HL-60 (cell line): ENCODE results near the gene UGGT2.

Source experiments
- DNase-seq, 2 experiments: peaks; one replicate each; pipeline ENCODE4 v3.0.0-alpha.2; 2010 to 2020; ENCODE audit warnings: low read depth in 1 of 2, low spot score in 1 of 2
- H3K27ac ChIP-seq: fragments of 250-450 bp; sonication (Bioruptor Pico); replicated peaks from 2 replicates; pipeline ENCODE4 v1.5.1; 2020; ENCODE audit warnings: mild to moderate bottlenecking, moderate library complexity
- H3K27me3 ChIP-seq: fragments of 250-450 bp; sonication (Bioruptor Pico); 2 replicates; pipeline ENCODE4 v1.5.1; 2021; ENCODE audit warnings: mild to moderate bottlenecking, moderate library complexity; ENCODE audit not compliant: insufficient read depth, poor library complexity, severe bottlenecking
- H3K4me3 ChIP-seq: replicated peaks from 2 replicates; pipeline ENCODE4 v1.5.1; 2011; ENCODE audit warnings: mild to moderate bottlenecking, control low read depth, low read length; ENCODE audit not compliant: insufficient read depth
- GABPA ChIP-seq: IDR thresholded peaks from 2 replicates; pipeline ENCODE4 v1.6.1; 2012; ENCODE audit warnings: low read depth
- POLR2AphosphoS5 ChIP-seq: IDR thresholded peaks from 2 replicates; pipeline ENCODE4 v1.6.1; 2012; ENCODE audit warnings: low read depth
- SPI1 ChIP-seq: IDR thresholded peaks from 2 replicates; pipeline ENCODE4 v1.6.1; 2012; ENCODE audit warnings: low read depth, mild to moderate bottlenecking, borderline replicate concordance
- TF ChIP-seq, protein P1 (sequence below): IDR thresholded peaks from 2 replicates; pipeline ENCODE4 v1.6.1; 2012; ENCODE audit warnings: low read depth; ENCODE audit not compliant: insufficient replicate concordance
- TF ChIP-seq, protein P2 (sequence below): IDR thresholded peaks from one replicate; pipeline ENCODE4 v1.5.1; 2011; ENCODE audit warnings: low read length, control low read depth, inconsistent platforms; ENCODE audit not compliant: insufficient read depth

Gene UGGT2

DNA sequence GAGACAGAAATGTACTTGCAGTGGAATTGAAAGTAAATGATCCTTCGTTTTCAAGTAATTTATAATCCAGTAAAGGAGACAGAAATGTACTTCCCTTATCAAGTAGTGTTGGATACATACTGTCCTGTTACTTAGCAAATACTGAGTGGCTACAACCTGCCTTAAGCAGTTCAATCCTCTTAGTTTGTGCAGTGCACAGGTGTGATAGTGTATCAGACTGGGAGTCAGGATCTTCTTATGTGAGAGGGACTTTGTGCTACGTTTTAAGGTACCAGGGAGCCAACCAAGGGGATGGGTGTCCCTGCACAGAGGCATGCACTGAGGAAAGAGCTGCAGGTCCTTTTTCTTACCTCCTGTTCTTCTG, 265.1 kb downstream of the UGGT2 start:
- H3K4me3 ChIP-seq, result no peak overlapping the region
- TF ChIP-seq POLR2AphosphoS5, result no peak
- TF ChIP-seq, protein P1, sequence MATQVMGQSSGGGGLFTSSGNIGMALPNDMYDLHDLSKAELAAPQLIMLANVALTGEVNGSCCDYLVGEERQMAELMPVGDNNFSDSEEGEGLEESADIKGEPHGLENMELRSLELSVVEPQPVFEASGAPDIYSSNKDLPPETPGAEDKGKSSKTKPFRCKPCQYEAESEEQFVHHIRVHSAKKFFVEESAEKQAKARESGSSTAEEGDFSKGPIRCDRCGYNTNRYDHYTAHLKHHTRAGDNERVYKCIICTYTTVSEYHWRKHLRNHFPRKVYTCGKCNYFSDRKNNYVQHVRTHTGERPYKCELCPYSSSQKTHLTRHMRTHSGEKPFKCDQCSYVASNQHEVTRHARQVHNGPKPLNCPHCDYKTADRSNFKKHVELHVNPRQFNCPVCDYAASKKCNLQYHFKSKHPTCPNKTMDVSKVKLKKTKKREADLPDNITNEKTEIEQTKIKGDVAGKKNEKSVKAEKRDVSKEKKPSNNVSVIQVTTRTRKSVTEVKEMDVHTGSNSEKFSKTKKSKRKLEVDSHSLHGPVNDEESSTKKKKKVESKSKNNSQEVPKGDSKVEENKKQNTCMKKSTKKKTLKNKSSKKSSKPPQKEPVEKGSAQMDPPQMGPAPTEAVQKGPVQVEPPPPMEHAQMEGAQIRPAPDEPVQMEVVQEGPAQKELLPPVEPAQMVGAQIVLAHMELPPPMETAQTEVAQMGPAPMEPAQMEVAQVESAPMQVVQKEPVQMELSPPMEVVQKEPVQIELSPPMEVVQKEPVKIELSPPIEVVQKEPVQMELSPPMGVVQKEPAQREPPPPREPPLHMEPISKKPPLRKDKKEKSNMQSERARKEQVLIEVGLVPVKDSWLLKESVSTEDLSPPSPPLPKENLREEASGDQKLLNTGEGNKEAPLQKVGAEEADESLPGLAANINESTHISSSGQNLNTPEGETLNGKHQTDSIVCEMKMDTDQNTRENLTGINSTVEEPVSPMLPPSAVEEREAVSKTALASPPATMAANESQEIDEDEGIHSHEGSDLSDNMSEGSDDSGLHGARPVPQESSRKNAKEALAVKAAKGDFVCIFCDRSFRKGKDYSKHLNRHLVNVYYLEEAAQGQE, result no peak
- TF ChIP-seq SPI1, result no peak
- TF ChIP-seq, protein P2, sequence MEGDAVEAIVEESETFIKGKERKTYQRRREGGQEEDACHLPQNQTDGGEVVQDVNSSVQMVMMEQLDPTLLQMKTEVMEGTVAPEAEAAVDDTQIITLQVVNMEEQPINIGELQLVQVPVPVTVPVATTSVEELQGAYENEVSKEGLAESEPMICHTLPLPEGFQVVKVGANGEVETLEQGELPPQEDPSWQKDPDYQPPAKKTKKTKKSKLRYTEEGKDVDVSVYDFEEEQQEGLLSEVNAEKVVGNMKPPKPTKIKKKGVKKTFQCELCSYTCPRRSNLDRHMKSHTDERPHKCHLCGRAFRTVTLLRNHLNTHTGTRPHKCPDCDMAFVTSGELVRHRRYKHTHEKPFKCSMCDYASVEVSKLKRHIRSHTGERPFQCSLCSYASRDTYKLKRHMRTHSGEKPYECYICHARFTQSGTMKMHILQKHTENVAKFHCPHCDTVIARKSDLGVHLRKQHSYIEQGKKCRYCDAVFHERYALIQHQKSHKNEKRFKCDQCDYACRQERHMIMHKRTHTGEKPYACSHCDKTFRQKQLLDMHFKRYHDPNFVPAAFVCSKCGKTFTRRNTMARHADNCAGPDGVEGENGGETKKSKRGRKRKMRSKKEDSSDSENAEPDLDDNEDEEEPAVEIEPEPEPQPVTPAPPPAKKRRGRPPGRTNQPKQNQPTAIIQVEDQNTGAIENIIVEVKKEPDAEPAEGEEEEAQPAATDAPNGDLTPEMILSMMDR, result no peak
- TF ChIP-seq GABPA, result no peak

DNA sequence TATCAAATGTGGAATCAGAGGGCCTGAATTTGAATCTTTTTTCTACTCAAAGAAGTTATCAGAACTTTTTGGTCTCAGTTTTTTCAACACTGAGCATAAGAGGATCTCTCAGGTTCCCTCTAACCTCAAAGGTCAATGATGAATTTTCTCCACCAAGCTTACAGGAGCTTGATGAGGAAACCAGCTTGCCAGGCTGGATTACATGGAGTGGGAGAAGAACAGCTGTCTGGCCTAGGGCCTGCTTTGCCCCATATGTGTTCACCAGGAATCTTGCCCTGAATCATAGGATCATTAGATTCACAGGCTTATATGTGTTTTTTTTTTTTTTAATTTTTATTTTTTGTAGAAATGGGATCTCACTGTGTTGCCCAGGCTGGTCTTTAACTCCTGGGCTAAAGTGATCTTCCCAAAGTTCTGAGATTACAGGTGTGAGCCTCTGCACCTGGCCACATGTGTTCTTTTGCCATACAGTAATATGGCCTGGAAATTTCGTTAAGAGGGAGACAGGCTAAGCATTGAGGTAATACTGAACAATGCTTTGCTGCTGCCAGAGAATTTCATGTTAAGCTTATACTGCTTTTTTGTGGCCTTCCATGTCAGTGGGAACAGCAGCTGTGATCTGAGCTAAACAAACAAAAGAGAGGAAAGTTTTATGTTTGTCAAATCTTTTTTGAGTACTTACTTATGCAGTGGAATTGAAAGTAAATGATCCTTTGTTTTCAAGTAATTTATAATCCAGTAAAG, 265.7 kb downstream of the UGGT2 start:
- TF ChIP-seq SPI1, result no peak
- TF ChIP-seq POLR2AphosphoS5, result no peak
- TF ChIP-seq GABPA, result no peak
- TF ChIP-seq, protein P2, result no peak
- TF ChIP-seq, protein P1, result no peak
- no peak overlapping the region for H3K27ac ChIP-seq
- no peak for DNase-seq
- H3K4me3 ChIP-seq, result no peak overlapping the region
- no peaks in the 10 kb centered on the region for H3K27me3 ChIP-seq

More for the DNA sequence above, 265.1 kb downstream of the UGGT2 start:
- DNase-seq, result no peak
- no peak overlapping the region for H3K27ac ChIP-seq
- no peaks in the 10 kb centered on the region for H3K27me3 ChIP-seq

DNA sequence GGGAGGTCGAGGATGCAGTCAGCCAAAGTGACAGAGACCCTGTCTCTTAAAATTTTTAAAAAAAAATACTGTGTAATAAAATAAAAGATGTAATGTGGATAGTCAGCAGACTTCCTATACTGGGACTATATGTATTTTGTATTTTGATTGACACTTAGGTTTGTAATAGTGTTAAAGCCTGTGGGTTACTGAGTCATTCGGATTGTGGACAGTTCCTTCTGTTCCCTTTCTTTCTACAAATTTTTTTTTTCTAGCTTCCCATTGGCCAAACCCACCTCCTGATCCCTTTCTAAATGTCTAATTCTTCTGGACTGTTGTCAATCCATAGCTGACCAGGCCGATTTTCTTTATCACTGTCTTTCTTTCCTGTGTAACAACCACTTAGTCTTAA, 268.3 kb downstream of the UGGT2 start:
- TF ChIP-seq POLR2AphosphoS5 (no peak), SPI1 (no peak), GABPA (no peak)
- TF ChIP-seq, protein P2, result no peak
- TF ChIP-seq, protein P1, result no peak
- no peak overlapping the region for H3K27ac ChIP-seq

More for the DNA sequence above, 268.3 kb downstream of the UGGT2 start:
- DNase-seq, result no peak
- H3K27me3 ChIP-seq, result no peaks in the 10 kb centered on the region
- no peak overlapping the region for H3K4me3 ChIP-seq
